SK-N-MC (cell line): ENCODE measurements around the gene UGP2.

Source experiments
- EZH2 ChIP-seq: fragments of 200-600 bp; sonication (generic); IDR thresholded peaks from one replicate; pipeline ENCODE4 v1.6.1; 2017; ENCODE audit warnings: antibody characterized with exemption
- POLR2AphosphoS5 ChIP-seq: IDR thresholded peaks from 2 replicates; pipeline ENCODE4 v1.6.1; 2012; ENCODE audit warnings: mild to moderate bottlenecking, low read depth, low read length, borderline replicate concordance

- TF ChIP-seq POLR2AphosphoS5 (no peak), EZH2 (no peak)
These were observed 13.9 kb upstream of the UGP2 start for GRCh38 chr2:63827749-63828148.
